Measurements from ENCODE around the gene SDF2.
A peak's percentile ranks its signal among the peaks of the same experiment; 100 is the strongest.
"Not testable (repeated sequence)": the region's sequence is repeated elsewhere in the genome, so short reads cannot be mapped to it uniquely, and the experiment has no call there.

Gene SDF2

GRCh38 chr17:28624148-28624547, 37.6 kb downstream of the SDF2 start:
- no peak for DNase-seq

- no peak for DNase-seq
Measured at GRCh38 chr17:28623696-28624095, 38.0 kb downstream of the SDF2 start.

GRCh38 chr17:28622186-28622585, 39.5 kb downstream of the SDF2 start:
- no peak for DNase-seq

- DNase-seq, result no peak
Measured at GRCh38 chr17:28620010-28620409, 41.7 kb downstream of the SDF2 start.

- no peak for DNase-seq
Measured at GRCh38 chr17:28618464-28618863, 43.2 kb downstream of the SDF2 start.

GRCh38 chr17:28616281-28616680, 45.4 kb downstream of the SDF2 start:
- DNase-seq, result no peak

- DNase-seq, result no peak
Measured at GRCh38 chr17:28615260-28615940, 46.3 kb downstream of the SDF2 start.

GRCh38 chr17:28613931-28614381, 47.8 kb downstream of the SDF2 start, which contains the start of gene RSKR:
Gene RSKR (minus strand): TSS chr17:28614185. CDS start chr17:28614161, 24 bp downstream.
- DNase-seq, result no peak

GRCh38 chr17:28612936-28613872, 48.5 kb downstream of the SDF2 start:
- peak; percentile 46 for DNase-seq

- no peak for DNase-seq
Measured at GRCh38 chr17:28612531-28612930, 49.2 kb downstream of the SDF2 start.

GRCh38 chr17:28610376-28610775, 51.3 kb downstream of the SDF2 start:
- no peak for DNase-seq

GRCh38 chr17:28604031-28604430, 57.7 kb downstream of the SDF2 start:
- not testable (repeated sequence) for DNase-seq

GRCh38 chr17:28599311-28600184, 62.2 kb downstream of the SDF2 start:
- peak; percentile 68 for DNase-seq

- DNase-seq, result peak; percentile 96
Measured at GRCh38 chr17:28598799-28599310, 62.9 kb downstream of the SDF2 start, which contains the start of gene SPAG5. Gene SPAG5 (minus strand): TSS chr17:28599025. CDS start chr17:28598946, 79 bp downstream.

GRCh38 chr17:28598389-28598788, 63.3 kb downstream of the SDF2 start:
- DNase-seq, result no peak
